ENCODE measurements around the gene IFNA7.
A peak's percentile ranks its signal among the peaks of the same experiment; 100 is the strongest.
"Not testable (repeated sequence)": the region's sequence is repeated elsewhere in the genome, so short reads cannot be mapped to it uniquely, and the experiment has no call there.

IFNA7 gene

DNA sequence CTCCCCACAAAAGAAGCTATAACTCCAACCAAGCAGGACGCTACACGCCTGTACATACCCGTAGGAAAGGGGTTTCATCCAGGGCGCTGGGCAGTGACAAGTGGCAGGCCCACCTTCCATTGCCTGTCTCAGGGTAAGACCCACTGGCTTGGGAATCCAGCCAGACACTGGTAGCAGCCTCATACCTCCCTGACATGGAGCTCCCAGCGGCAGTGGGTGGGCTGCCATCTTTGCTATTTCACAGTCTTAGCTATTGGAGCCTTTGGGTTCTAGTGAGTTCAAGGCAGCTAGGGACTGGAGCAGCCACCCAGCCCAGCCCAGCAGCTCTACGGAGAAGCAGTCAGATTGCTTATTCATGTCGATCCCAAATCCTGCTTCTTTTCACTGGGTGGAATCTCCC lies 8.3 kb upstream of the IFNA7 start:
- Mint-ChIP-seq H3K4me1 (peaks cover 2% of the 10 kb centered on the region), H3K4me3 (no peak overlapping the region), H3K9me3 (no peaks in the 10 kb centered on the region), H3K36me3 (no peaks in the 10 kb centered on the region), H3K27ac (no peak overlapping the region), H3K27me3 (peaks cover 5% of the 10 kb centered on the region)
- DNase-seq (ENCODE audit: low spot score in 2 of 2): no peak
- ATAC-seq (ENCODE audit: low read depth): no peak

DNA sequence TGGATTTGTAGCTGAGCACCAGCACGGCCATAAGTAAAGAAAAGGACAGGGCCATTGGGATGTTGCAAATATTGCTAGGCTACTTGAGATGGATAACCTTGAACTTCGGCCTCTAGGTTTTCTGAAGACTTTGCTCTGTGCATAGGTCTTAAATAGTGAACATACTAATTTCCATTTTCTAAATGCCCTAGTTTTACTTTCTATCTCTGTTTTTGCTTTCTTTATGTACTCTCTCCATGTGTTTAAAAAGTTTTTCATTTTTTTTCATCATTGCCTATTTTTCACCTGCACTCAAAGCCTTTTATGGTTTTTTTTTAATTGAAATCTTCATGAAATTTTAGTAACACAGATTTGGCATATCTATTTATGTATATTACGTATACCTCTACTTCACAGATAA lies 5.0 kb upstream of the IFNA7 start, which contains the start of gene IFNA10:
Gene IFNA10, minus strand, starts transcription at position 101 of the 400 bp plus-strand sequence. Its CDS starts 46 bp downstream, at position 55.
- DNase-seq (ENCODE audit: low spot score in 2 of 2); H3K27ac Mint-ChIP-seq; H3K9me3 Mint-ChIP-seq; ATAC-seq (ENCODE audit: low read depth); H3K27me3 Mint-ChIP-seq; H3K4me1 Mint-ChIP-seq; H3K4me3 Mint-ChIP-seq; H3K36me3 Mint-ChIP-seq: not testable (repeated sequence)

DNA sequence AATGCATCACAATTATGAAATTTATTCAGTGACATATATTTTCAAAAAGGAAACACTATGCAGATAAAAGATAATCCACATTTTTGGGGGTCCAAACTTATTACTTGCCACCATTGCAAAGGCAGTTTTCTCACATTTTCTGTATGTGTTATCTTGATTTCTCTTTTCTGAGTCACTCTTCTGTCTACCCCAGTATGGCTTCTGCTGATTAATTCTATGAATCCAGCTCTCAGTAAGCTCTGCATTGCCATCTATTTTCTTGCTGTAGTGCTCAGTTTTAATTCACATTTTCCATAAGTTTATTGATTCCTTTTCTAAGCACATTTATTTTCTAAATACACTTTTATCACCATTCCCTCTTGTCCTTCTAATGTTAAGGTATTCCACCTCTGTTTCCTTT lies 3.2 kb upstream of the IFNA7 start:
- H3K4me1 Mint-ChIP-seq: no peaks in the 10 kb centered on the region
- ATAC-seq (ENCODE audit: low read depth) (no peak), DNase-seq (ENCODE audit: low spot score in 2 of 2) (no peak)
- H3K36me3 Mint-ChIP-seq: peaks cover 1% of the 10 kb centered on the region
- no peaks in the 10 kb centered on the region for H3K9me3 Mint-ChIP-seq
- no peak overlapping the region for H3K4me3 Mint-ChIP-seq
- H3K27ac Mint-ChIP-seq: no peak overlapping the region
- H3K27me3 Mint-ChIP-seq: peaks cover 8% of the 10 kb centered on the region

DNA sequence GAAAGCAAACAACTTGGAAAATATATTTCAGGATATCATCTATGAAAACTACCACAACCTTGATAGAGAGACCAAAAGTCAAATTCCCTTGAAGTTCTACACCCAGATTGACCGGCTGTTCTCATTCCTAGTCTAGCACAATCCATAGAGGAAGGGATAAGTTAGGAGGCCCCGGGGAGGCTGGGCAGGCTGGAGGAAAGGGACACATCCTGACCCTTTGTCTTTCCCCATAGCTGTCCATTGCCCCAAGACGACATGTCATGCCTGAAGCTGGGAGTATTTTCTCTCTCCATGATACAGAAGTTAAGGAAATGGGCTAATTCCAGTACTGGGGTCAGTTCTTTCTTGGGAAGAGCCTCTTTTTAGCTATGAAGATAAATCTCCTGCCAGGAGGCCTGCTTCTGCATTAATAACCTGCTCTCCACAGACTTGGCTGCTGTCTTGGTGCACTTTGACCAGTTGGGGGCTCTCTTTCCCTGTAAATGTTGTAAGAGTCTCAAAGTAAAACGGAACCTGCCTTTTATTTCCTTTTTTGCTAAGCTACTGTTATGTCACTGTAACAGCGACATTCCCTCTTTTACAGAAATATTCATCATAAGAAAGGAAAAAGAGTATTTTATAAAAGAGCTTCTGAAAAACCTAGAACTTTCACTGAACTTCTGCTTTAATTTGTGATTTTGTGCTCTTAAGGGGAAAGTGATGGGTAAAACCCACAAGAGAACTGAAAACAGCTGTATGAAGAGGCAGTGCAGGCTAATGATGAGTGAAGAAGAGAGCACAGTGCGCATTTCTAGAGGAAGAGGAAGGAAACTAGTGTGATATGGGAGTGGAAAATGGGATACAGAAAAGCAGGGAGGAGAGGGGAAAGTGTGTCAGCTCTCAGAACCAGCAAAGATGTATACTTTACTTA lies 6.9 kb downstream of the IFNA7 start:
- not testable (repeated sequence) for H3K36me3 Mint-ChIP-seq, H3K27ac Mint-ChIP-seq, H3K9me3 Mint-ChIP-seq, H3K27me3 Mint-ChIP-seq, H3K4me1 Mint-ChIP-seq
- ATAC-seq (ENCODE audit: low read depth) (peak; percentile 95), DNase-seq (ENCODE audit: low spot score in 2 of 2) (peak; percentile 34 to 35)
- H3K4me3 Mint-ChIP-seq: peak overlapping the region; percentile 44

DNA sequence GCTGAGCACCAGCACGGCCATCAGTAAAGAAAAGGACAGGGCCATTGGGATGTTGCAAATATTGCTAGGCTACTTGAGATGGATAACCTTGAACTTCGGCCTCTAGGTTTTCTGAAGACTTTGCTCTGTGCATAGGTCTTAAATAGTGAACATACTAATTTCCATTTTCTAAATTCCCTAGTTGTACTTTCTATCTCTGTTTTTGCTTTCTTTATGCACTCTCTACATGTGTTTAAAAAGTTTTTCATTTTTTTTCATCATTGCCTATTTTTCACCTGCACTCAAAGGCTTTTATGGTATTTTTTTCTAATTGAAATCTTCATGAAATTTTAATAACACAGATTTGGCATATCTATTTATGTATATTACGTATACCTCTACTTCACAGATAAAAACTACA lies 14.5 kb downstream of the IFNA7 start, which contains the start of gene IFNA4:
Gene IFNA4, minus strand, starts transcription at position 101 of the 400 bp plus-strand sequence. Its CDS starts 56 bp downstream, at position 45.
- H3K36me3 Mint-ChIP-seq; DNase-seq (ENCODE audit: low spot score in 2 of 2); H3K4me1 Mint-ChIP-seq; H3K4me3 Mint-ChIP-seq; H3K27ac Mint-ChIP-seq; H3K9me3 Mint-ChIP-seq; ATAC-seq (ENCODE audit: low read depth); H3K27me3 Mint-ChIP-seq: not testable (repeated sequence)

DNA sequence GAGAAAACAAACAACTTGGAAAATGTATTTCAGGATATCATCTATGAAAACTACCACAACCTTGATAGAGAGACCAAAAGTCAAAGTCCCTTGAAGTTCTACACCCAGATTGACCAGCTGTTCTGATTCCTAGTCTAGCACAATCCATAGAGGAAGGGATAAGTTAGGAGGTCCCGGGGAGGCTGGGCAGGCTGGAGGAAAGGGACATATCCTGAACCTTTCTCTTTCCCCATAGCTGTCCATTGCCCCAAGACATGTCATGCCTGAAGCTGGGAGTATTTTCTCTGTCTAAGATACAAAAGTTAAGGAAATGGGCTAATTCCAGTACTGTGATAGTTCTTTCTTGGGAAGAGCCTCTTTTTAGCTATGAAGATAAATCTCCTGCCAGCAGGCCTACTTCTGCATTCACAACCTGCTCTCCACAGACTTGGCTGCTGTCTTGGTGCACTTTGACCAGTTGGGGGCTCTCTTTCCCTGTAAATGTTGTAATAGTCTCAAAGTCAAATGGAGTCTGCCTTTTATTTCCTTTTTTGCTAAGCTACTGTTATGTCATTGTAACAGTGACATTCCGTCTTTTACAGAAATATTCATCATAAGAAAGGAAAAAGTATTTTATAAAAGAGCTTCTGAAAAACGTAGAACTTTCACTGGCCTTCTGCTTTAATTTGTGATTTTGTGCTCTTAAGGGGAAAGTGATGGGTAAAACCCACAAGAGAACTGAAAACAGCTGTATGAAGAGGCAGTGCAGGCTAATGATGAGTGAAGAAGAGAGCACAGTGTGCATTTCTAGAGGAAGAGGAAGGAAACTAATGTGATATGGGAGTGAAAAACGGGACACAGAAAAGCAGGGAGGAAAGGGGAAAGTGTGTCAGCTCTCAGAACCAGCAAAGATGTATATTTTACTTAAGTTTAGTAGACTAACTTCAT lies 18.9 kb downstream of the IFNA7 start:
- H3K27ac Mint-ChIP-seq: peak overlapping the region; percentile 77
- DNase-seq (ENCODE audit: low spot score in 2 of 2) (peak in 1 of 2 donors; percentile 11), ATAC-seq (ENCODE audit: low read depth) (peak; percentile 92)
- not testable (repeated sequence) for H3K4me3 Mint-ChIP-seq, H3K4me1 Mint-ChIP-seq, H3K9me3 Mint-ChIP-seq, H3K27me3 Mint-ChIP-seq, H3K36me3 Mint-ChIP-seq

DNA sequence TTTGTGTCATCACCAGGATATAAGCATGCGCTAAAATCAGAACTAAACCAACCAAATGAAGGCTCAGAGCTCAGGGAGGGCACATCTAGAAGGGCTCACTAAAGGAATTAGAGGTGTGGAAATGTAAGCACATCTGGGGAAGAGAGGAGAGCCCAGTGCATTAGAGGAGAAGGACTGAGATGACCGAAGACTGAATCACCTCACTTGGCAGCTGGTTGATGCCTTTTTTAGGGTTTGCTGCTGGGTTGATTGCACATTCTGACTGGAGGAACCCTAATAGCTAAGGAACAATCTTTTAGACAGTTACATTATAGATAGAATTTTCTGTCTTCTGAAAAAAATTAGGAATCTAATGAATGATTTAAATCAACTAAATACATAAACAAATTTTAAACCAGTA lies 27.3 kb downstream of the IFNA7 start:
- Mint-ChIP-seq H3K27ac (no peak overlapping the region), H3K9me3 (no peaks in the 10 kb centered on the region), H3K4me3 (no peak overlapping the region), H3K36me3 (no peaks in the 10 kb centered on the region), H3K4me1 (no peaks in the 10 kb centered on the region), H3K27me3 (no peaks in the 10 kb centered on the region)
- ATAC-seq (ENCODE audit: low read depth) (no peak), DNase-seq (ENCODE audit: low spot score in 2 of 2) (no peak)

DNA sequence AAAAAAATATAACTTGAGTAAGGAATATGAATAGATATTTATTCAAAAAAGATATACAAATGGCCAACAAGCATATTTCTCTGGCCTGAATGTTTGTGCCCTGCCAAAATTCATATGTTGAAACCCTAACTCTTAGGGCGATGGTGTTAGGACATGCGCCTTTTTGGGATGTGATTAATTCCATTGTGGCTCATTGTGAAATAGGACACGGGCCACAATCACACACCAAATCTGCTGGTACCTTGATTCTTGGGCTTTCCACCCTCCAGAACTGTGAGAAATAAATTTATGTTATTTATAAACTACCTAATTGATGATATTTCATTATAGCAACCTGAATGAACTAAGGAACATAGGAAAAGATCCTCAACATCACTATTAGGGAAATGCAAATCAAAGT lies 29.8 kb downstream of the IFNA7 start:
- no peak for DNase-seq (ENCODE audit: low spot score in 2 of 2)
- ATAC-seq (ENCODE audit: low read depth): no peak
- H3K9me3 Mint-ChIP-seq: no peaks in the 10 kb centered on the region
- no peak overlapping the region for H3K27ac Mint-ChIP-seq
- H3K4me3 Mint-ChIP-seq: no peak overlapping the region
- H3K27me3 Mint-ChIP-seq: peaks cover 2% of the 10 kb centered on the region
- no peaks in the 10 kb centered on the region for H3K4me1 Mint-ChIP-seq
- H3K36me3 Mint-ChIP-seq: no peaks in the 10 kb centered on the region

DNA sequence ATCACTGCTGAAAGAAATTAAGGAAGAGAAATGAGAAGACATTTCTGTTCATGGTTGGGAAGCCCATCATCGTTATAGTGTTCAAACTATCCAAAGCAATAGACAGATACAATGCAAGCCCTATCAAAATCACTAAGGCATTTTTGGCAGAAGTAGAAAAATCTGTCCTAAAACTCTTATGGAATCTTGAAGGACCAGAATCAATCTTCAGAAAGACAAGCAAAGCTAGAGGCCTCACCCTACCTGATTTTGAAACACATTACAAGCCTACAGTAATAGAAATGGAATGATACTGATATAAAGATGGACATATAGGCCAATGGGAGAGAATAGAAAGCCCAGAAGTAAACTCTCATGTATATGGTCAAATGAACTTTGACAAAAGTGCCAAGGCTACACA lies 30.7 kb downstream of the IFNA7 start:
- Mint-ChIP-seq H3K27ac (no peak overlapping the region), H3K27me3 (peaks cover 2% of the 10 kb centered on the region), H3K36me3 (no peaks in the 10 kb centered on the region), H3K4me3 (no peak overlapping the region), H3K9me3 (no peaks in the 10 kb centered on the region), H3K4me1 (no peaks in the 10 kb centered on the region)
- DNase-seq (ENCODE audit: low spot score in 2 of 2) (no peak), ATAC-seq (ENCODE audit: low read depth) (no peak)

DNA sequence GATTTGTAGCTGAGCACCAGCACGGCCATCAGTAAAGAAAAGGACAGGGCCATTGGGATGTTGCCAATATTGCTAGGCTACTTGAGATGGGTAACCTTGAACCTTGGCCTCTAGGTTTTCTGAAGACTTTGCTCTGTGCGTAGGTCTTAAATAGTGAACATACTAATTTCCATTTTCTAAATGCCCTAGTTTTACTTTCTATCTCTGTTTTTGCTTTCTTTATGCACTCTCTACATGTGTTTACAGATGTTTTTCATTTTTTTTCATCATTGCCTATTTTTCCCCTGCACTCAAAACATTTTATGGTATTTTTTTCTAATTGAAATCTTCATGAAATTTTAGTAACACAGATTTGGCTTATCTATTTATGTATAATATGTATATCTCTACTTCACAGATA lies 35.4 kb downstream of the IFNA7 start, which contains the start of gene IFNA21:
Gene IFNA21, minus strand, starts transcription at position 101 of the 400 bp plus-strand sequence. Its CDS starts 48 bp downstream, at position 53.
- H3K4me3 Mint-ChIP-seq; H3K36me3 Mint-ChIP-seq; DNase-seq (ENCODE audit: low spot score in 2 of 2); H3K9me3 Mint-ChIP-seq; H3K27me3 Mint-ChIP-seq; H3K27ac Mint-ChIP-seq; H3K4me1 Mint-ChIP-seq; ATAC-seq (ENCODE audit: low read depth): not testable (repeated sequence)

DNA sequence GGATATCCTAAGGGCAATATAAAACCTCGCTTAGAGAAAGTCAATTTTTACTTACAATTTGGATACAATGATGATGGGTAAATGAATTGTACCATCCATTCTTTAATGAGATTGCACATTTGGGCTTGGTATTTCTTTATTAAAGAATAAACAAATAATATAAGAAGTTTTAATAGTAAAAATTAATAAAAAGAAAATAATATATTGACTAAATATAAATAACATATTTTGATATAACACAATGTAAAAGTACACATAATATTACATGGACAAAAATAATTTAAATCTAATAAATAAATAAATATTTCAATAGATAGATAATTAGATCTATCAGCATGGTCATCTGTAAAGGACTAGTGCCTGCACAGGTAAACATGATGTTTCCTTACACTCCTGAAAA lies 36.5 kb downstream of the IFNA7 start:
- no peak for ATAC-seq (ENCODE audit: low read depth)
- DNase-seq (ENCODE audit: low spot score in 2 of 2): no peak
- Mint-ChIP-seq H3K9me3 (no peaks in the 10 kb centered on the region), H3K27me3 (peaks cover 2% of the 10 kb centered on the region), H3K27ac (no peak overlapping the region), H3K36me3 (no peaks in the 10 kb centered on the region), H3K4me1 (no peaks in the 10 kb centered on the region), H3K4me3 (no peak overlapping the region)

DNA sequence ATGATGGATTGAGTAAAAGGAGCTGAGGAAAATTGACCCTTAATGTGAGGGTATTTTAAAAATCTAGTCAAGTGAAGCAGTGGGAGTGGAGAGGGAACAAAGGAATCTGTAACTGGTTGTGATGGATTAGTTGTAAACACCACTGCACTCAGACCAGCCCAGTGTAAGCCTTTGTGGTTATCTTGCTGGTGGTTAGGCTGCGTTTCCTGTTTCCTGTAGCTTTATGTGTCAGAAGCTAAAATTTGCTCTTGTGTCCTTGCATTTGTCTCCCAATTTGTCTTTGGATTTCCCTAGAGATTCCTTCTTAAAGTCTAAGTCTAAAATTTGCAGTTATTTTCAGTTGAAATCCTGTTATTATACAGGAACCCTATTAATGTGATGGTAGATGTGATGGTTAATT lies 41.8 kb downstream of the IFNA7 start:
- Mint-ChIP-seq H3K36me3 (peaks cover 3% of the 10 kb centered on the region), H3K9me3 (peaks cover 3% of the 10 kb centered on the region), H3K27me3 (peaks cover 2% of the 10 kb centered on the region), H3K27ac (no peak overlapping the region), H3K4me3 (no peak overlapping the region), H3K4me1 (peaks cover 7% of the 10 kb centered on the region)
- ATAC-seq (ENCODE audit: low read depth) (peak; percentile 51), DNase-seq (ENCODE audit: low spot score in 2 of 2) (no peak)

DNA sequence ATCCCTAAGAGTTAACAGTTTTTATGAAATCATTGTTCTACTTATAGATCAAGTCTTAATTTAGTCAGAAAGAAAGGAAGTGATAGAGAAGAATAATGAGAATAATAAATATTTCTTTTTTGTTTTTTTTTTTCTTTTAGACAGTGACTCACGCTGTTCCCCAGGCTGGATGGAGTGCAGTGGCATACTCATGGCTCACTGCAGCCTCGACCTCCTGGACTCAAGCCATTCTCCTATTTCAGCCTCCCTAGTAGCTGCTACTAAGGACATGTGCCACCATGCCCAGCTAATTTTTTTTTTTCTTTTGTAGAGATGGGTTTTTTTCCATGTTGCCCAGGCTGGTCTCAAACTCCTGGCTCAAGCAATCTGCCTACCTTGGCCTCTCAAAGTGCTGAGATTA lies 46.5 kb downstream of the IFNA7 start:
- Mint-ChIP-seq H3K36me3 (peaks cover 3% of the 10 kb centered on the region), H3K4me3 (no peak overlapping the region), H3K4me1 (peaks cover 9% of the 10 kb centered on the region), H3K27me3 (peaks cover 8% of the 10 kb centered on the region), H3K9me3 (peaks cover 3% of the 10 kb centered on the region), H3K27ac (no peak overlapping the region)
- ATAC-seq (ENCODE audit: low read depth): no peak
- no peak for DNase-seq (ENCODE audit: low spot score in 2 of 2)

DNA sequence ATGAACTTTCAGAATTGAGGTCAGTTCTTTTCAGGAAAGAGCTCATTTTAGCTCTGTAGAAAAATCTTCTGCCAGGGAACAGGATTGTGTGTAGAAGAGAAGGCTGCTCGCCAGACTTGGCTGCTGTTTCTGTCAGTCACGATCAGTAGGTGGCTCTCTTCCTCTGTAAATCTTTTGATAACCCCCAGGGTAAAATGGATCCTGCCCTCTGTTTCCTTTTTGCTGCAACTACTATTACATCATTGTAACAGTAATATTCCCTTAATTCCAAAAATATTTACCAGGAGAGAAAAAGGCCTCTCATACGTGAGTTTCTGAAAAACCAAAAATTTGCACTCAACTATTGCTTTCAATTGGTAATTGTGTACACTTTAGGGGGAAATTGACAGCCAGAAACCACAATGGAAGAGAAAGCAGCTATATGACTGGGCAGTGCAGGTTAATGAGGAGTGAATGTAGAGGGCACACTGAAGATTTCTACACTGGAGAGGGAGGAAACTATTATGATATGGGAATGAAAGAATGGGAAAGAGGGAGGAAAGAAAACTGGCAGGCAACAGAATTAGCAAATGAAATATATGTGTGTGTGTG lies 47.9 kb downstream of the IFNA7 start:
- H3K27ac Mint-ChIP-seq: no peak overlapping the region
- peaks cover 11% of the 10 kb centered on the region for H3K27me3 Mint-ChIP-seq
- H3K9me3 Mint-ChIP-seq: peaks cover 3% of the 10 kb centered on the region
- ATAC-seq (ENCODE audit: low read depth): no peak
- peaks cover 4% of the 10 kb centered on the region for H3K4me1 Mint-ChIP-seq
- no peak overlapping the region for H3K4me3 Mint-ChIP-seq
- H3K36me3 Mint-ChIP-seq: peaks cover 5% of the 10 kb centered on the region
- no peak for DNase-seq (ENCODE audit: low spot score in 2 of 2)

Data from memory B cell (primary cell).